CD4-positive, alpha-beta T cell (primary cell): ENCODE results near the gene UBALD1. TPM values are rescaled to one million over a fixed set of nuclear protein-coding genes. Genes with fewer than 3 reads are reported as not detected.

ENCODE experiments used
- ATAC-seq: fragments of 200-7000 bp; cut with Tn5 transposase; one replicate; pipeline ENCODE4 v1.10.0; 2022; ENCODE audit warnings: mild to moderate bottlenecking; ENCODE audit not compliant: poor library complexity
- CTCF ChIA-PET: fragments of 350-600 bp; sonication (Branson Sonifier 250); formaldehyde crosslinking; loops from one replicate; lab custom pipeline; 2021; ENCODE audit warnings: antibody characterized with exemption, inconsistent platforms; lab: Charles Lee
- POLR2A ChIA-PET: fragments of 350-600 bp; sonication (Branson Sonifier 250); formaldehyde crosslinking; loops from one replicate; lab custom pipeline; 2021; ENCODE audit warnings: antibody characterized with exemption, inconsistent platforms; lab: Charles Lee
- DNase-seq, 14 experiments: peaks; one replicate each; pipeline ENCODE4 v3.0.0-alpha.2; 2013 to 2020; ENCODE audit warnings: mixed read lengths in 2 of 14
- H3K27ac ChIP-seq, 2 donors: one replicate each; pipeline versions ENCODE4 v1.5.1 to v1.7.0; 2013; ENCODE audit warnings: low read length in 2 of 2, low read depth in 1 of 2, mild to moderate bottlenecking in 1 of 2
- H3K27me3 ChIP-seq, 2 experiments: 1 replicate in 1 of 2; 2 replicates in 1 of 2; pipeline versions ENCODE4 v1.6.1 to v1.7.0; 2013; ENCODE audit warnings: low read length in 2 of 2, control low read depth in 1 of 2, mild to moderate bottlenecking in 1 of 2, moderate library complexity in 1 of 2; ENCODE audit not compliant: insufficient read depth in 2 of 2, control insufficient read depth in 1 of 2
- H3K36me3 ChIP-seq: one replicate; pipeline ENCODE4 v1.6.1; 2013; ENCODE audit warnings: low read length, control low read depth; ENCODE audit not compliant: insufficient read depth
- H3K4me1 ChIP-seq: one replicate; pipeline ENCODE4 v1.6.1; 2013; ENCODE audit warnings: low read length, control low read depth; ENCODE audit not compliant: insufficient read depth
- H3K4me3 ChIP-seq: one replicate; pipeline ENCODE4 v1.5.1; 2013; ENCODE audit warnings: mild to moderate bottlenecking, low read length, moderate library complexity
- H3K9me3 ChIP-seq, 2 experiments: 1 replicate in 1 of 2; 2 replicates in 1 of 2; pipeline versions ENCODE4 v1.6.1 to v1.7.0; 2013; ENCODE audit warnings: low read length in 2 of 2, mild to moderate bottlenecking in 2 of 2, control low read depth in 1 of 2, moderate library complexity in 1 of 2; ENCODE audit not compliant: control insufficient read depth in 1 of 2, insufficient read depth in 1 of 2
- H3K27ac Mint-ChIP-seq: one replicate; pipeline ENCODE4 v1.8.0; 2020; ENCODE audit warnings: mixed read lengths
- H3K27me3 Mint-ChIP-seq: one replicate; pipeline ENCODE4 v1.8.0; 2021; ENCODE audit warnings: mixed read lengths
- H3K36me3 Mint-ChIP-seq: one replicate; pipeline ENCODE4 v1.8.0; 2021; ENCODE audit warnings: low read depth, mixed read lengths
- H3K4me1 Mint-ChIP-seq: one replicate; pipeline ENCODE4 v1.8.0; 2021; ENCODE audit warnings: low read depth, mixed read lengths
- H3K4me3 Mint-ChIP-seq: one replicate; pipeline ENCODE4 v1.8.0; 2020; ENCODE audit warnings: mild to moderate bottlenecking, mixed read lengths
- H3K9me3 Mint-ChIP-seq: one replicate; pipeline ENCODE4 v1.8.0; 2020; ENCODE audit warnings: mixed read lengths
- intact Hi-C, 2 experiments: fragments of 100-400 bp; cut with DNase I in 1 of 2; cut with micrococcal nuclease in 1 of 2; formaldehyde crosslinking; loops; one replicate each; pipeline versions ENCODE4 v1.15.1 to v1.9.0; 2023 to 2025; cut with DNase I, micrococcal nuclease
- total RNA-seq, 174 experiments: library from RNA in 2 of 174; stranded (reverse) in 2 of 174; gene quantifications; one replicate each; pipeline ENCODE4 v1.2.3 and lab custom pipeline; 2021 to 2026
- TF ChIP-seq, protein P1 (sequence below): fragments of 200-600 bp; IDR thresholded peaks from one replicate; pipeline ENCODE4 v1.8.0; 2022; ENCODE audit warnings: antibody characterized with exemption, mild to moderate bottlenecking

UBALD1 gene
- total RNA-seq, 2 experiments from 2014 or later = 17.5 to 19.3 TPM

DNA sequence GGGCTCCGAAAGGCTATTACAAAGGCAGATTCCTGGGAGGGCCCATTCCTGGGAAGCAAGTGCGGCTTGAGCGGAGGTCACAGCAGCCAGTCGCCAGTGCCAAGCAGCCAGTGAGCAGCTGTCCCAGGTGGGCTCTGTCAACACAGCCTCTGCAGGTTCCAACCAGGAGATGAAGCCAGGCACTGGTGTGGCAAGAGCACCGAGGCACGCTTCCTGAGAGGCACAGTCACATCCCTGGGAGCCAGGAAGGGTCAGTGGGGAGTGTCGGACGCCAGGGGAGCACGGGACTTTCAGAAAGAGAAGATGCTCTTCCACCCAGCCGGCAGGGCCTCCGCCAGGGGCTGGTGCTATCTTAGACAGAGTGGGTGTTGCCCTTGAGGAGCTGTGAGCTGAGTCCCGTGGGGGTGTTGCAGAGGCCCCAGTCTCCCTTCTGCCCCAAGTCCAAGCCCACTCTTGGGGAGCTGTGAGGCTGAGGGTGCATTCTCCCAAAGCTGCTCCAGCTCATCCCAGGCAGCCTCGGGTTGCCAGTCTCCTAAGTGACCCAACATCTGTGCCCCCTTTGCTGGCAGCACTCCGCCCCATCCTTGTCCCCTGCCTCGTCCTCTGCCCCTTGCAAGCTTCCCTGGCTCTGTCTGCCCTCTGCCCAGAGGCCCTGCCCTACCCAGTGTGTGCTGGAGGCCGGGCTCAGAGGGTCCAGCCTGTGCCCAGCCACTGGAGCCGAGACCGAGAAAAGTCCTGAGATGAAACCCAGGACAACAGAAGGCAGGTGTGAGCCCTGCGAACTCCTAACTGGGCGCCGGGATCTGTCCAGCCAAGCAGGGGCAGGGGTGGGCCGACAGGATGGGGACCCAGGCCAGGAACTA is 6.6 kb downstream of the UBALD1 start:
- H3K9me3 Mint-ChIP-seq = no peaks in the 10 kb centered on the region
- Histone ChIP-seq H3K36me3 (peaks cover 15% of the 10 kb centered on the region), H3K4me3 (no peak overlapping the region), H3K27me3 (no peaks in the 10 kb centered on the region), H3K9me3 (peaks cover 0 to 4% of the 10 kb centered on the region in 2 experiments), H3K27ac (no peak overlapping the region), H3K4me1 (peaks cover 18% of the 10 kb centered on the region)
- H3K4me3 Mint-ChIP-seq = no peak overlapping the region
- ATAC-seq = no peak
- H3K36me3 Mint-ChIP-seq = peaks cover 7% of the 10 kb centered on the region
- no peaks in the 10 kb centered on the region for H3K27me3 Mint-ChIP-seq
- peaks cover 4% of the 10 kb centered on the region for H3K4me1 Mint-ChIP-seq
- intact Hi-C loops = no loop called here
- ChIA-PET CTCF (no interaction called here), POLR2A (interaction anchor here (0.5 to 0.9 kb wide), 2 partner anchors 8 to 132 kb away, joined by 3 read pairs; partner anchors contain the start of gene HMOX2)
- no peak overlapping the region for H3K27ac Mint-ChIP-seq
- DNase-seq = no peak
- TF ChIP-seq, protein P1, sequence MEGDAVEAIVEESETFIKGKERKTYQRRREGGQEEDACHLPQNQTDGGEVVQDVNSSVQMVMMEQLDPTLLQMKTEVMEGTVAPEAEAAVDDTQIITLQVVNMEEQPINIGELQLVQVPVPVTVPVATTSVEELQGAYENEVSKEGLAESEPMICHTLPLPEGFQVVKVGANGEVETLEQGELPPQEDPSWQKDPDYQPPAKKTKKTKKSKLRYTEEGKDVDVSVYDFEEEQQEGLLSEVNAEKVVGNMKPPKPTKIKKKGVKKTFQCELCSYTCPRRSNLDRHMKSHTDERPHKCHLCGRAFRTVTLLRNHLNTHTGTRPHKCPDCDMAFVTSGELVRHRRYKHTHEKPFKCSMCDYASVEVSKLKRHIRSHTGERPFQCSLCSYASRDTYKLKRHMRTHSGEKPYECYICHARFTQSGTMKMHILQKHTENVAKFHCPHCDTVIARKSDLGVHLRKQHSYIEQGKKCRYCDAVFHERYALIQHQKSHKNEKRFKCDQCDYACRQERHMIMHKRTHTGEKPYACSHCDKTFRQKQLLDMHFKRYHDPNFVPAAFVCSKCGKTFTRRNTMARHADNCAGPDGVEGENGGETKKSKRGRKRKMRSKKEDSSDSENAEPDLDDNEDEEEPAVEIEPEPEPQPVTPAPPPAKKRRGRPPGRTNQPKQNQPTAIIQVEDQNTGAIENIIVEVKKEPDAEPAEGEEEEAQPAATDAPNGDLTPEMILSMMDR = no peak

DNA sequence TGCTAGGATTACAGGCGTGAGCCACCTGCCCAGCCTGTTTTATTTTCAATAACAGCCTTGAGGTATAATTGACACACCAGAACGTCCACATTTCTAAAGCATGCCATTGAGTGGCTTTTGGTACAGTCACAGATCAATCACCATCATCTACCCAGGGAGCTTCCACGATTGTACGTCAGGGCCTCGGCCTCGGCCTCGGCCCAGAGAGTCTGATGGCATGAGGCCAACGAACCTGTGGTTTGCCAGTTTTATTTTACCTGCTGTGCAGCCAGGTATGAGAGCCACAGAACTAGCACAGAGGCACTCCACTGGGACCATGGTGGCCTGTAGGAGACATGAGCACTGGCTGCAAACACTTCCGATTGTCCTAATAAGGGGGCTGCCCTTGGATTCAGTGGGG is 8.3 kb downstream of the UBALD1 start:
- no peak overlapping the region for H3K27ac Mint-ChIP-seq
- no peaks in the 10 kb centered on the region for H3K4me1 Mint-ChIP-seq
- intact Hi-C loops = no loop called here
- TF ChIP-seq, protein P1 = no peak
- ATAC-seq = no peak
- no peak overlapping the region for H3K4me3 Mint-ChIP-seq
- H3K9me3 ChIP-seq = peaks cover 0 to 4% of the 10 kb centered on the region in 2 experiments
- H3K4me3 ChIP-seq = no peak overlapping the region
- DNase-seq = no peak
- no peaks in the 10 kb centered on the region for H3K27me3 Mint-ChIP-seq
- H3K36me3 ChIP-seq = peaks cover 11% of the 10 kb centered on the region
- H3K36me3 Mint-ChIP-seq = peaks cover 7% of the 10 kb centered on the region
- H3K27ac ChIP-seq = no peak overlapping the region
- POLR2A ChIA-PET = no interaction called here
- H3K27me3 ChIP-seq = no peaks in the 10 kb centered on the region
- CTCF ChIA-PET = interaction anchor here (0.6 kb wide), 1 partner anchor 37 kb away, joined by 3 read pairs; no protein-coding TSS in a partner anchor
- H3K4me1 ChIP-seq = peaks cover 4% of the 10 kb centered on the region
- H3K9me3 Mint-ChIP-seq = no peaks in the 10 kb centered on the region

DNA sequence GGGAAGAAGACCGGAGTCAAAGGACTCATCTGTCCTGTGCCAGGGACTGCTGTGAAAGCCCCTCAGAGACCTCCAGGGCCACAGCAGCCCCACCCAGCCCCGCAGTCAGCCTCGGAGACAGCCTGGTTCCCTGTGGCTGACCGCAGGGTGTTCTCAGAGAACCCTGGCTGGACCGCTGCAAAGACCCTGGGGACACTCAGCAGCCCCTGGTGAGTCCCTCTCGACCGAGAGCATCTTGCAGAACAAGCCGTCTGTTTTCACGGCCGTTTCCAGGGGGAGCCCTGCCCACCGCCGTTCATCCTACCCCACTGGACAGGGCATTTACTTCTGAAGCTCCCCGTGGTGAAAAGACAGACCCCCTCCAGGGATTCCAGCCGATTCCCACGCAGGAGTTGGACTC is 10.3 kb downstream of the UBALD1 start:
- Histone ChIP-seq H3K4me1 (no peaks in the 10 kb centered on the region), H3K9me3 (peaks cover 0 to 4% of the 10 kb centered on the region in 2 experiments), H3K4me3 (no peak overlapping the region), H3K27me3 (no peaks in the 10 kb centered on the region), H3K27ac (no peak overlapping the region), H3K36me3 (peaks cover 7% of the 10 kb centered on the region)
- H3K4me1 Mint-ChIP-seq = no peaks in the 10 kb centered on the region
- no peaks in the 10 kb centered on the region for H3K27me3 Mint-ChIP-seq
- POLR2A ChIA-PET = no interaction called here
- intact Hi-C loops = no loop called here
- CTCF ChIA-PET = no interaction called here
- H3K4me3 Mint-ChIP-seq = no peak overlapping the region
- no peak for ATAC-seq
- no peaks in the 10 kb centered on the region for H3K9me3 Mint-ChIP-seq
- H3K27ac Mint-ChIP-seq = no peak overlapping the region
- DNase-seq = no peak
- TF ChIP-seq, protein P1 = no peak
- peaks cover 7% of the 10 kb centered on the region for H3K36me3 Mint-ChIP-seq
